ENCODE results near the gene ABHD16A. TPM values are rescaled to one million over a fixed set of nuclear protein-coding genes. Genes with fewer than 3 reads are reported as not detected.

Gene ABHD16A
- total and polyA plus RNA-seq, 2 of the 13 experiments (the other 11 are each of a cell fraction or from before 2014, with no cell fraction given) = 43.5 to 45.4 TPM

GRCh38 chr6:31739639-31740396 lies 36.7 kb upstream of the ABHD16A start, which contains the start of gene MSH5:
Gene MSH5, plus strand, starts transcription at chr6:31740005. Its CDS starts 462 bp downstream, at chr6:31740467.
- H2AFZ ChIP-seq (ENCODE audit: low read length) = no peak within 1 kb of the TSS
- peaks cover 22% of the 10 kb centered on the region for H3K79me2 ChIP-seq (ENCODE audit: insufficient read depth, low read length)
- TF ChIP-seq TFDP1 (CRISPR knock-in tag; IDR thresholded peaks at IDR 0.05; ENCODE audit: borderline replicate concordance) = peak; percentile 100
- peak; percentile 98; the same call in 1 of the 2 replicates for TF ChIP-seq ZNF430 (CRISPR knock-in tag; IDR thresholded peaks at IDR 0.05)
- TF ChIP-seq SRF (IDR thresholded peaks at IDR 0.05; ENCODE audit: low read depth, low read length) = peak; percentile 56; the same call in 1 of the 2 replicates
- peak; percentile 96 for TF ChIP-seq ZNF598 (CRISPR knock-in tag; IDR thresholded peaks at IDR 0.05; ENCODE audit: borderline replicate concordance)
- TF ChIP-seq ZXDC (CRISPR knock-in tag; IDR thresholded peaks at IDR 0.05) = peak; percentile 73; the same call in 1 of the 2 replicates
- TF ChIP-seq FLYWCH1 (CRISPR knock-in tag; IDR thresholded peaks at IDR 0.05) = peak; percentile 94
- TF ChIP-seq TERF1 (CRISPR knock-in tag; IDR thresholded peaks at IDR 0.05) = no peak
- TF ChIP-seq SIN3A (IDR thresholded peaks at IDR 0.05; ENCODE audit: borderline replicate concordance, low read depth, low read length) = peak; percentile 92; the same call in 1 of the 2 replicates
- peak; percentile 99 for TF ChIP-seq ZNF30 (CRISPR knock-in tag; IDR thresholded peaks at IDR 0.05)
- peak; percentile 88 for TF ChIP-seq ZNF18 (CRISPR knock-in tag; IDR thresholded peaks at IDR 0.05; ENCODE audit: insufficient replicate concordance)
- no peak for TF ChIP-seq PCBP2 (optimal IDR thresholded peaks at IDR 0.05; ENCODE audit: low read depth, low read length, poor library complexity, severe bottlenecking)
- peak; percentile 99 for TF ChIP-seq NFIB (CRISPR knock-in tag; IDR thresholded peaks at IDR 0.05; ENCODE audit: borderline replicate concordance)
- TF ChIP-seq NBN (conservative IDR thresholded peaks at IDR 0.05) = no peak
- peak; percentile 51; the same call in 1 of the 2 replicates for TF ChIP-seq FOXJ3 (CRISPR knock-in tag; IDR thresholded peaks at IDR 0.05; ENCODE audit: borderline replicate concordance)

More at GRCh38 chr6:31739639-31740396, 36.7 kb upstream of the ABHD16A start, which contains the start of gene MSH5:
- no peaks in the 10 kb centered on the region; a peak in 1 of 5 replicates for H3K27me3 ChIP-seq (ENCODE audit: control insufficient read depth in 1 of 2, insufficient read depth in 2 of 2, low read length in 2 of 2)
- H3K36me3 ChIP-seq (replicated peaks in 1 of 2; ENCODE audit: control insufficient read depth in 1 of 2, insufficient read depth in 2 of 2, low read length in 2 of 2) = peaks cover 0 to 6% of the 10 kb centered on the region in 2 experiments; a peak in 3 of 5 replicates
- peaks cover 3% of the 10 kb centered on the region; the same call in 1 of the 2 replicates for H4K20me1 ChIP-seq (ENCODE audit: insufficient read depth, low read length)
- peak within 1 kb of the TSS; percentile 44 to 92 (median 92) for H3K4me3 ChIP-seq (replicated peaks in 1 of 3; ENCODE audit: insufficient read depth in 1 of 3, low read depth in 2 of 3, low read length in 3 of 3)
- H3K27ac ChIP-seq (ENCODE audit: extremely low read length, insufficient read depth, low read length) = peak within 1 kb of the TSS; percentile 99
- BruUV-seq (replicated peaks) = TSS peak; percentile 47
- in situ Hi-C loops (cut with HindIII; ENCODE audit: extremely low pct_ligation_motif_present, low pct_unique_long_range_greater_than_20kb) (no loop called here), intact Hi-C loops (cut with micrococcal nuclease; ENCODE audit: unreplicated experiment) (loop anchor here (1.0 to 5.0 kb wide), 4 partner anchors 38 to 95 kb away; partner anchors contain the start of genes ABHD16A and LSM2)
- POLR2A ChIA-PET = interaction anchor here (0.6 to 11.3 kb wide), 37 partner anchors 9 to 1098 kb away, joined by 3 to 279 read pairs (median 21); partner anchors contain the start of genes ABHD16A, APOM, ATF6B and BAG6
- DNase-seq (ENCODE audit: low spot score) (peak; percentile 100), ATAC-seq (peak; percentile 74), FAIRE-seq (peak; percentile 99)
- H3K4me1 ChIP-seq (ENCODE audit: insufficient read depth, low read length) = peaks cover 50% of the 10 kb centered on the region
- peak within 1 kb of the TSS; percentile 98 for H3K4me2 ChIP-seq (ENCODE audit: low read depth, low read length)
- H3K9ac ChIP-seq (ENCODE audit: insufficient read depth, low read depth, low read length) = peak within 1 kb of the TSS; percentile 98
- CTCF ChIA-PET (ENCODE audit: low intra/inter-chr PET ratio, low total read pairs) = interaction anchor here (1.7 kb wide), 1 partner anchor 10 kb away, joined by 4 read pairs; the partner anchor contains the start of gene DDAH2
- H3K9me3 ChIP-seq (ENCODE audit: low read length) = no peaks in the 10 kb centered on the region
- 11% methylated on average over 49 of the region's 58 CpGs for WGBS (ENCODE audit: low lambda C conversion rate)
